ENCODE data around the gene CADM2.

CADM2 gene

GRCh38 chr3:84984429-84984828, 25.6 kb downstream of the CADM2 start:
- no peak for DNase-seq (ENCODE audit: low read depth in 2 of 2)

- DNase-seq (ENCODE audit: low read depth in 2 of 2), result no peak
Measured at GRCh38 chr3:84985795-84986194, 27.0 kb downstream of the CADM2 start.

- no peak for DNase-seq (ENCODE audit: low read depth in 2 of 2)
Measured at GRCh38 chr3:84987706-84988504, 29.1 kb downstream of the CADM2 start.

- DNase-seq (ENCODE audit: low read depth in 2 of 2), result no peak
Measured at GRCh38 chr3:84989102-84989501, 30.3 kb downstream of the CADM2 start.

- no peak for DNase-seq (ENCODE audit: low read depth in 2 of 2)
Measured at GRCh38 chr3:84991422-84991900, 32.7 kb downstream of the CADM2 start.

- DNase-seq (ENCODE audit: low read depth in 2 of 2), result no peak
Measured at GRCh38 chr3:84993956-84994355, 35.2 kb downstream of the CADM2 start.

- DNase-seq (ENCODE audit: low read depth in 2 of 2), result no peak
Measured at GRCh38 chr3:84998545-84998944, 39.8 kb downstream of the CADM2 start.

GRCh38 chr3:85003479-85003878, 44.7 kb downstream of the CADM2 start:
- DNase-seq (ENCODE audit: low read depth in 2 of 2), result no peak

GRCh38 chr3:85004147-85004546, 45.4 kb downstream of the CADM2 start:
- DNase-seq (ENCODE audit: low read depth in 2 of 2), result no peak

- no peak for DNase-seq (ENCODE audit: low read depth in 2 of 2)
Measured at GRCh38 chr3:85005946-85006345, 47.2 kb downstream of the CADM2 start.

- DNase-seq (ENCODE audit: low read depth in 2 of 2), result no peak
Measured at GRCh38 chr3:85007195-85008094, 48.7 kb downstream of the CADM2 start.

- DNase-seq (ENCODE audit: low read depth in 2 of 2), result no peak
Measured at GRCh38 chr3:85020828-85021227, 62.0 kb downstream of the CADM2 start.

GRCh38 chr3:85030052-85030451, 71.3 kb downstream of the CADM2 start:
- no peak for DNase-seq (ENCODE audit: low read depth in 2 of 2)

- DNase-seq (ENCODE audit: low read depth in 2 of 2), result no peak
Measured at GRCh38 chr3:85037203-85037602, 78.4 kb downstream of the CADM2 start.

GRCh38 chr3:85041001-85041400, 82.2 kb downstream of the CADM2 start:
- no peak for DNase-seq (ENCODE audit: low read depth in 2 of 2)

GRCh38 chr3:85041562-85042055, 82.8 kb downstream of the CADM2 start:
- no peak for DNase-seq (ENCODE audit: low read depth in 2 of 2)

- DNase-seq (ENCODE audit: low read depth in 2 of 2), result no peak
Measured at GRCh38 chr3:85050821-85051220, 92.0 kb downstream of the CADM2 start.

- DNase-seq (ENCODE audit: low read depth in 2 of 2), result no peak
Measured at GRCh38 chr3:85051786-85052185, 93.0 kb downstream of the CADM2 start.

- no peak for DNase-seq (ENCODE audit: low read depth in 2 of 2)
Measured at GRCh38 chr3:85053626-85054025, 94.8 kb downstream of the CADM2 start.

- no peak for DNase-seq (ENCODE audit: low read depth in 2 of 2)
Measured at GRCh38 chr3:85054579-85054978, 95.8 kb downstream of the CADM2 start.

- no peak for DNase-seq (ENCODE audit: low read depth in 2 of 2)
Measured at GRCh38 chr3:85068911-85069310, 110.1 kb downstream of the CADM2 start.

GRCh38 chr3:85074003-85074402, 115.2 kb downstream of the CADM2 start:
- DNase-seq (ENCODE audit: low read depth in 2 of 2), result no peak

- DNase-seq (ENCODE audit: low read depth in 2 of 2), result no peak
Measured at GRCh38 chr3:85075663-85076062, 116.9 kb downstream of the CADM2 start.
